AG09309 (cell line): ENCODE data around the gene DHODH.

Source experiments
- DNase-seq: peaks from one replicate; pipeline ENCODE4 v3.0.0-alpha.2; 2010; ENCODE audit warnings: low read depth
- H3K4me3 ChIP-seq: 2 replicates; pipeline ENCODE4 v1.5.1; 2011; ENCODE audit warnings: mild to moderate bottlenecking, low read depth, low read length, moderate library complexity; ENCODE audit not compliant: control insufficient read depth
- CTCF ChIP-seq: IDR thresholded peaks from 2 replicates; pipeline ENCODE4 v1.5.1; 2011; ENCODE audit warnings: mild to moderate bottlenecking, low read depth, low read length, inconsistent platforms; ENCODE audit not compliant: insufficient read depth, control insufficient read depth; ENCODE audit errors: missing control alignments

DHODH gene

GRCh38 chr16:71971571-71971970 is 37.0 kb upstream of the DHODH start:
- no peak for TF ChIP-seq CTCF
- H3K4me3 ChIP-seq = no peak overlapping the region

GRCh38 chr16:71972356-71972755 is 36.2 kb upstream of the DHODH start:
- no peak for TF ChIP-seq CTCF
- no peak overlapping the region for H3K4me3 ChIP-seq
- no peak for DNase-seq

More at GRCh38 chr16:71971571-71971970, 37.0 kb upstream of the DHODH start:
- DNase-seq = no peak

GRCh38 chr16:71973001-71973400 is 35.5 kb upstream of the DHODH start:
- TF ChIP-seq CTCF = no peak
- no peak for DNase-seq

GRCh38 chr16:71974068-71974818 is 34.3 kb upstream of the DHODH start:
- no peak for TF ChIP-seq CTCF
- no peak for DNase-seq
- no peak overlapping the region for H3K4me3 ChIP-seq

More at GRCh38 chr16:71973001-71973400, 35.5 kb upstream of the DHODH start:
- H3K4me3 ChIP-seq = no peak overlapping the region

GRCh38 chr16:71985262-71985974 is 23.1 kb upstream of the DHODH start:
- no peak for TF ChIP-seq CTCF
- DNase-seq = no peak
- no peak overlapping the region for H3K4me3 ChIP-seq

- no peak for TF ChIP-seq CTCF
- no peak overlapping the region for H3K4me3 ChIP-seq
- no peak for DNase-seq
Measured at GRCh38 chr16:71986131-71986530, 22.4 kb upstream of the DHODH start.
